ENCODE measurements around the gene EPHA5.
"Not testable (repeated sequence)": the region's sequence is repeated elsewhere in the genome, so short reads cannot be mapped to it uniquely, and the experiment has no call there.

Gene EPHA5

DNA sequence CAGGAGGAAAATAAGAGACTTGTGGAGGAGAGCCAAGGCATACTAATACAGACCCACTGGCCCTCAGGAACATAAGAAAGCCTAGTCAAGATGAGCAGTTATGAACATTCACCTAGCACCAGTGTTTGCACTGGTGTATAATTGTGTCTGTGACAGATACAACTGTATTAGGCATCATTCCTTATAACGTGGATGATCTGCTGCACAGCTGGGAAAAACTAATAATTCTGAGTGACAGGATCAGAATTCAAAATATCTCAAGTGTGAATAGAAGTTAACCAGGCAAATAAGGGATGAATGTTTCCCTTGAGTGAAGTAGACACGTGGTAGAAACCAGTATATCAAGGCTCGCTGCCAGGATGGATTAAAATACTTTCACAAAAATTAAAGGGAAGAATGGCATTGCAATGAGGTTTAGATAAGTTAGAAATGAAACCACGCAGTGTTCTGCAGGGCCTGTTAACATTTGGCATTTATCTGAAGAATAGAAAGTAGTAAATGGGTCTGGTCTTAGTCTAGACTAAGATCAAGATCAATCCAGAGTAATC lies 325.9 kb downstream of the EPHA5 start:
- no peak for DNase-seq

DNA sequence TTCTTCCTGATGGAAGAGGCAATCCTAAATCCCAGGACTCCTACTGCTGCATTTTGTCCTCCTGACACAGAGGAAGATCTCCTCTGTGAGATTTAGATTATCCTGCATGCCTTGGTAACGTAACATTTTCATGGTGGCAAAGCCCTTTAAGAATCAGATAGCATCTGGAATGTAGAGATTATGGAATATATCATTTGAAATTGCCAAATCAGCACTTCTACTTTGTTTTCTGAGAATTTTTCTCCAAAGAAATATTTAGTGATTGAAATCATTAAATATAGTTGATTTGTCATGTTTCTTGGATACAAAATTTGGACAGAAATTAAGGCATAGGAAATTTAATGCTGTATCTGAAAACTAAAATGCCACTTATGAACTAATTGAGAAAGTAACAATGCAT lies 326.9 kb downstream of the EPHA5 start:
- no peak for DNase-seq

- no peak for DNase-seq
Observed at GRCh38 chr4:65341557-65341956, 328.7 kb downstream of the EPHA5 start.

DNA sequence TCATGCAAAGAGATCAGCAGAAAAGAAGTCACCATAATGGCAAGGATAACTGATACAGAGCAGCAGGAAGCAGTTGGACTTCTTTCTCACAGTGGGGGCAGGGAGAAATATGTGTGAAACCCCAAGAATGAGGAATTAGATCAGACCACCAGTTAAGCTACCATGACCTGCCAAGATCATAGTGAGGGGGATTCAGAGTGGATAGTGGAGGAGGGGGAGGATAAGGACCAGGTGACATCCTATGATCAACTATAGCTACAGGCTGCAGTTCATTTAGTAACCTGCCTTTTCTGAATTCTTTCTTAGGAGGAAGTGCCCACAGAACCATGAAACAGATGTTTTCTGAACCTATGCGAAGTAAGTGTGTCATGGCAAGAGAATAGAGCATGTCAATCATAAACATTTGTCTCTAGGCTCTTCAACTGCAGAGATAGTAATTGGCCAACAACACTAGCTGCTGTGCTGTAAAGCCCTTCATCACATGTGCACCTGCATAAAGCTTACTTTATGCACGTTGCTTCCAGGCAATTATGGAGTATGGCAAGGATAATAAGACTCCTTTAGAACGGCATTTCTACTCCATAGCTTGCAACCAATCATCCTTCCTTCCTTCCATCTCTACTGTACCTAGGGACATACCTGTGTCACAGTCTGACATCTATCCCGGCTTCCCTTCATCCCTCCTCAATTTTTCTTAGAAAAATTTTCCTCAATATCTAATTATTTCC lies 329.7 kb downstream of the EPHA5 start:
- no peak for DNase-seq

- no peak for DNase-seq
Observed at GRCh38 chr4:65337371-65337770, 332.9 kb downstream of the EPHA5 start.

DNA sequence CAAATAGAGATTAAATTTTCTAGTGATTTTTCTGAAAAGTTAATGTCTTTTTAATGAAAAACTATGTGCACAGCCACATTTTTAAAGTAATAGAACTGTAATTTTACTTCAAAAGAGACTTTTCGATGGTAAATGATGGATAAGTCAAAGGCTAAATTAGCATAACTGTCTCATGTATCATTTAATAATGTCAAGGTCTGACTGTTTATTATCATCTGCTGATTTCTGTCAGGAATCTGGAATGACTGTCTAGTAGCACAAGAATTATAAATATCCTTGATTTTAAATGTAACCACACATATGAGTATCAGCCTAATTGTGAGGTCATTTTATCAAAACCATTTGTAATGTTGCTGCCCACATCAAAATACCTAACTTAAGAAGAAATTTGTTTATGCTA lies 333.8 kb downstream of the EPHA5 start:
- DNase-seq: no peak

- DNase-seq: no peak
Observed at GRCh38 chr4:65316534-65316933, 353.8 kb downstream of the EPHA5 start.

DNA sequence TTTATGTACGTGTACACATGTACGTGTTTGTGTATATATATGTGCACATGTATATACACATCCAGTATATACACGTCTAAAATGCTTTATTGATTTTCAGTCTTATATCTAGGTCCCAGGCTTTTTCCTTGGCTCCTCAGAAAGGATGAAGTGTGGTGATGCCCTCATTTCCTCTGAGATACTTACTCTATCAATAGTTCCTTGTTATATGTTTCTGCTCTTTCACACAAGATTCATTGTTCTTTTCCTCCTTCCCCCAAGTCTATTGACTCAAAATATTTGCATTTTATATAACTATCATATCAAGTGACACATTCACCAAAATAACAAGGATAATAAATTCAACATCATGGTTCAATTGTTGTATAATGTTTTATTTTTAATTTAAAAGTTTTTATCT lies 359.2 kb downstream of the EPHA5 start:
- no peak for DNase-seq

- no peak for DNase-seq
Observed at GRCh38 chr4:65310586-65310985, 359.7 kb downstream of the EPHA5 start.

DNA sequence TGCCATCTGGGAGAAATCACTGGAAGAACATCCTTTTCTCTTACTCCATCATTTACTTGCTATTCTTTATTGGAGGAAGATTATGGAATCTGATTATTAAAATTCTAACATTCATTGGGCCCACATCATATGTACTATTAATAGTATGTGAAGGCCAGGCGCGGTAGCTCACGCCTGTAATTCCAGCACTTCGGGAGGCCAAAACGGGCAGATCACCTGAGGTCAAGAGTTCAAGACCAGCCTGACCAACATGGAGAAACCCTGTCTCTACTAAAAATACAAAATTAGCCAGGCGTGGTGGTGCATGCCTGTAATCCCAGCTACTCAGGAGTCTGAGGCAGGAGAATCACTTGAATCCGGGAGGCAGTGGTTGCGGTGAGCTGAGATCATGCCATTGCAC lies 361.7 kb downstream of the EPHA5 start:
- DNase-seq: not testable (repeated sequence)

DNA sequence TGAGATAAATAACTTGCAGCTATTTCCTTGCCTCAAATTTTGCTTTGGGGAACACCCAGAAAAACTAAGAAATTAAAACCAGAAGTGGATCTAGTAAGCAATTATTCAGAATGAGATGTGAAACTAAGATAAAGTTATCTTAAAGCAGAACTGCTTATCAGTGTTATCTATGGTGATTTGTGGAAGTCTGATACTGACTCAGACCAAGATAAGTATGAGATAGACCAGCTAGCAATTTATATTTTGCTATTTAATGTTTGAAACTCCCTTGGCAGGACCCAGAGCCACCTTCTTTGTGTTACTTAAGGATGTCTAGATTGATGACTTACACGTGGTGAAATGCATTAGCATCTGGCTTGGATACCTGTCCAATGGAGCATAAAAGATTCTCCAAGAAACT lies 368.1 kb downstream of the EPHA5 start:
- no peak for DNase-seq

GRCh38 chr4:65296246-65296645 lies 374.0 kb downstream of the EPHA5 start:
- no peak for DNase-seq

DNA sequence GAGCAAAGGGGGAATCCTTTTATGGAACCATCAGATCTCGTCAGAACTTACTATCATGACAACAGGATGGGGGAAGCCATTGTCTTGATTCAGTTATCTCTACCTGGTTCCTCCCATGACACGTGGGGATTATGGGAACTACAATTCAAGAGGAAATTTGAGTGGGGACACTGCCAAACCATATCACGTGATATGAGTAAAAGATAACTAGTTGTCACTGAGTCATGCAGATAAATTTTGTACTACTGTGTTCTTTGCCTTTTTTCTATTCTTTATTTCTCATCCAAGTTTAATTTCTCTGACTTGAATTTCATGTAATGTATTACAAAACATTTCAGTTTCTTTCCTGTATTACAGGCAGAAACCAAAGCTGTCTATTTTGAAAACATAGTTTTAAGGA lies 383.2 kb downstream of the EPHA5 start:
- no peak for DNase-seq
